ENCODE measurements around the gene ZNF407.

The ZNF407 gene

DNA sequence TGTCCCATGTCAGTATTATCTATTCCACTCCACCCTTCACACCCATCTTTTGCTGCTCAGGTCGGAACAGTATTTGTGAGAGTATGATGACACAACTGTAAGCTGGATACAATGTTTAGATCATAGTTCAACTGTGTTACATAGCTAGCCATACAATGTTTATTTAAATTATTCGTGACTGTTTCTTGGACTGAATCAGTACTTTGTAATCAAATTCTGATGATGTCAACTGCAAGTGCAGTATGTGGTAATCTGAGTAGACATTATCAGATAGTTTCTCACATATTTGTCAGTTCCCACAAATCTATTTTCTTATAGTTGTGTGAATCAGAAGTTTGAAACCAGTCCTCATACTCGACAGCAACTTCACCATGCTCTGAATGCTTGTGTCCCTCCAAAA lies 177.6 kb downstream of the ZNF407 start:
- in situ Hi-C loops (cut with HindIII; ENCODE audit: low sequenced_read_pairs), result no loop called here

- in situ Hi-C loops (cut with HindIII; ENCODE audit: low sequenced_read_pairs), result no loop called here
These were observed 180.6 kb downstream of the ZNF407 start for GRCh38 chr18:74778191-74778847.

DNA sequence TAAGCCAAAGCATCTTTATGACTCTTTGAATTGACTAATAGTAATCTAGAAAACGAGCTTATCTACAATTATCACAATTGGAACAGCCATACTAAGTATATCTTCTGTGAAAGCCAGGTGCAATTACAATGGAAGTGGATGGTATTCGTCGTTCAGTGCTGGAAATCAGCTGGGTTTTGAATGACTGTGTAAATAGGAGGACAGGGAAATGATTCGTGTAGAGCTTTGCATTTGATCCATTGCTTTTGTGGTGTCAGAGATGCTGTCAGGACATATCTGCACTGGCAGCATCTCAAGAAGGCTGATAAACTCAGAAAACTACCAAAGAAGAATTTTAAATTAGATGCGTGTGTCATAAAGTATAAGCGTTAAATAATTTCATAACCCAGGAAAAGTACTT lies 187.1 kb downstream of the ZNF407 start:
- in situ Hi-C loops (cut with HindIII; ENCODE audit: low sequenced_read_pairs), result no loop called here

- in situ Hi-C loops (cut with HindIII; ENCODE audit: low sequenced_read_pairs), result no loop called here
These were observed 188.0 kb downstream of the ZNF407 start for GRCh38 chr18:74785632-74786031.

DNA sequence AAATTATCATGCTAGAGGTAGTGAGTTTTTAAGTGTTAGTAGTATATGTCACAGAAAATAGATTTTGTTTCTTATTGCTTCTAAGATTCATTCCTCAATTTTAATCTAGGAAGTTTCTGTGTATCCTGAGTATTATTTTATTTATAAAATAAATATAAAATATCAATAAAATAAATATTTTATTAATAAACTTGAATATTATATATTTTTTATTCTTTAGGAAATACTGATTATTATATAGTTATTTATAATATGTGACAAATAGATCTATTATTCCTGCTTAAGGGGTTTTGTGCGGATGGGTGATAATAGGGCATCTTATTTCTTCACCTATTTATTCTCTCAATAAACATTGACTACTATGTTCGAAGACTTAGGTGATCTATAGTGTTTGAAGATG lies 191.0 kb downstream of the ZNF407 start:
- in situ Hi-C loops (cut with HindIII; ENCODE audit: low sequenced_read_pairs), result no loop called here

GRCh38 chr18:74789078-74789477 lies 191.4 kb downstream of the ZNF407 start:
- in situ Hi-C loops (cut with HindIII; ENCODE audit: low sequenced_read_pairs), result no loop called here

GRCh38 chr18:74790451-74790850 lies 192.8 kb downstream of the ZNF407 start:
- in situ Hi-C loops (cut with HindIII; ENCODE audit: low sequenced_read_pairs), result no loop called here

DNA sequence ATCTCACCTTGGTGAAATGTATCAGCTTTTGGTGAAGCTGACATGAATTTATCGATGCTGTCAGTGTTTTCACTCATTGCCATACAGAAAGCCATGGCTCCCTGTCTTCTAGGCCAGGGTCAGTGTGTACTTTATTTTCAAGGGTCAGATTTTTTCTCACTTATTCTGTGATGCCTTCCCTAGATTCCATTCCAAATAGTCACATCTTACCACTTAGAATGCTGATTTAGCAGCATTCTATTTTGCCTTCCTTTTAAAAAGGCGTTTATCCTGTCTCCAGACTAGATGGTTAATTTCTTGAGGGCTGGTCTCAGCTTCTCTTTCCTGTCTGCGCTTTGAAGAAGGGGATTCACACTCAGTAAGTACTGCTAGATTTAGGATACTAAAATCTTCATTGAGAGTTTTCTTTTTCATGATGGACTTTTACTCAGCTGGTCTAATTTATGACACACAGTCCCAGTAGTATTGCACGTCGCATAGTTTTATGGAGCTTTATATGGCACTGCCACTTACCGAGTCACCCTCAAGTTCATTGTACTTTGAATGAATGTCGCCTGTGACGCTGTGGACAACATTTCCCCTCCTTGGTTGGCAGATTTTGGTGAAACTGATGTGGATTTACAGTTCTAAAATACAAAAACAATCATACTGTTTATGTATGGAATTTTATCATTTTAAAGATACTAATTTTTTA lies 194.0 kb downstream of the ZNF407 start:
- in situ Hi-C loops (cut with HindIII; ENCODE audit: low sequenced_read_pairs), result no loop called here

- in situ Hi-C loops (cut with HindIII; ENCODE audit: low sequenced_read_pairs), result no loop called here
These were observed 196.1 kb downstream of the ZNF407 start for GRCh38 chr18:74793746-74794145.

DNA sequence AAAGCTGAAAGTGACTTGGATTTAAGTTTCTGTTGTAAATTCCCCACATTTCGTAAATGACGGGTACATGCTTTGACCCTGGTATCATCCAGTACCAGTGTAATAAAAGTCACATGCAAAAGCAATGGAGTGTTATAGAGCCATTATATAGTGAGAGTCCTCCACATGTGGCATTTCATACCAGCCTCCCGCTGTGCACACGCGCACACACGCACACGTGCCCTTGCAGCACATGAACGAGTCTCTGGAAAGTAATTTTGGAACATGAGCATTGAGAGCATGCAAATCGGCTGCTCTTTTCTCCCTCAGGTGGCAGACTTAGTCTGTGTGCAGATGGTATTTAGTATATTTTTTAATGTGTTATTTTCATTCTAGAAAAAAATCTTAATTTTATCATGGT lies 198.1 kb downstream of the ZNF407 start:
- in situ Hi-C loops (cut with HindIII; ENCODE audit: low sequenced_read_pairs), result loop anchor here (5.0 kb wide), 1 partner anchor 73 kb away; no protein-coding TSS in a partner anchor

- in situ Hi-C loops (cut with HindIII; ENCODE audit: low sequenced_read_pairs), result loop anchor here (5.0 kb wide), 1 partner anchor 74 kb away; no protein-coding TSS in a partner anchor
These were observed 198.5 kb downstream of the ZNF407 start for GRCh38 chr18:74796211-74796610.

- in situ Hi-C loops (cut with HindIII; ENCODE audit: low sequenced_read_pairs), result loop anchor here (5.0 kb wide), 1 partner anchor 75 kb away; no protein-coding TSS in a partner anchor
These were observed 199.3 kb downstream of the ZNF407 start for GRCh38 chr18:74796841-74797576.

GRCh38 chr18:74797577-74798151 lies 200.0 kb downstream of the ZNF407 start:
- in situ Hi-C loops (cut with HindIII; ENCODE audit: low sequenced_read_pairs), result loop anchor here (5.0 kb wide), 1 partner anchor 75 kb away; no protein-coding TSS in a partner anchor

DNA sequence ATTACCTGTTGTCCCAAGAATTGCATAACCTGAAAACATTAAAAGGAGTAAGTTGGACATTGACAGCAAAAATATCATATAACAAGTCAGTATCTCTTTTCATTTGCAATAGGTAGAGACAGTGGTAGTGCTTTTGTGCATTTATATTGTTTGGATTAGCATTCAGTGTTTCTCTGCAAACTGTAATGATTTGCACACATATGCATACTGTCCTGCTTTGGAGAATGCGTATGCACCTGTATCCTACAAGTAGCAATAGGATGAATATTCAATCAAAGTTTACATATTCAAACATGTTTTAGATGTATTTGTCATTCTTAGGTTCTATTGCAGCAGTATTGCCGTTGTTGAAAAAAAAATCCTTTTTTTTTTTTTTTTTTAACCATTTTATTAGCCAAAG lies 201.9 kb downstream of the ZNF407 start:
- in situ Hi-C loops (cut with HindIII; ENCODE audit: low sequenced_read_pairs), result loop anchor here (5.0 kb wide), 1 partner anchor 77 kb away; no protein-coding TSS in a partner anchor

DNA sequence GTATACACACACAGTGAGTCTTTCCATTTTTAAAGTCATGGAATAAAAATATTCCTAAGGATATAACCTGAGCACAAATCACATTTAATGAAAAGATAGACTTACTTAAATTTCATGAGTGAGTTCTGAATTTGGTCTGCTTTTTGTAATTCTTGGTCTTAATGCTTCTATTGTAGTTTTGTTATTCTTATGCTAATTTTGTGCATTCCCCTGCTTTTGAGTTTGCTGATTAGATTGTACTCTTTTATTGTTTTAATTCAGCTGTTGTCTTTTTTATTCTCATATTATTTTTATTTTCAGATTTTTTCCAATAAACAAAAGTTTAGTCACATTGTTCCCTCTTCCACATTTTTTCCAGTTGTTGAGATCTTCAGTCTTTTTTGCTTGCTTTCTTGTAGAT lies 202.4 kb downstream of the ZNF407 start:
- in situ Hi-C loops (cut with HindIII; ENCODE audit: low sequenced_read_pairs), result no loop called here

- in situ Hi-C loops (cut with HindIII; ENCODE audit: low sequenced_read_pairs), result no loop called here
These were observed 205.4 kb downstream of the ZNF407 start for GRCh38 chr18:74803117-74803516.

DNA sequence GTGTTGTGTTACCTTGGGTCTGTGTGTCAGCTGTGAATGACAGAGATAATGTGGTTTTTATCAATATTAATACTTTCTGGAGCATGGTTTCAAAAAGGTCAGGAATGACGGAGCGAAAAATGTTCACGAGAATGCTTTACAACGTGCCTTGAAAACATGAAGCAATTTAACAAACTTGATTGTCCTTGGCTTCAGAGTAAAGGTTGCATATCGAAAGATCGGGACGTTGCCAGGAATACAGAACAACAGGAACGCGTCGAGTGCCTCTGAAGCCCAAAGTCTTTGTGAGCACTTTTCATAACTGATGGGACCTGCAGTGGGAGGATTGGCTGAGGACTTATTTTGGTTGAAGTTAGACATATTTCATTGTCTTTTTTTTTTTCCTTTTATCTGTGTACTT lies 206.1 kb downstream of the ZNF407 start:
- in situ Hi-C loops (cut with HindIII; ENCODE audit: low sequenced_read_pairs), result no loop called here

DNA sequence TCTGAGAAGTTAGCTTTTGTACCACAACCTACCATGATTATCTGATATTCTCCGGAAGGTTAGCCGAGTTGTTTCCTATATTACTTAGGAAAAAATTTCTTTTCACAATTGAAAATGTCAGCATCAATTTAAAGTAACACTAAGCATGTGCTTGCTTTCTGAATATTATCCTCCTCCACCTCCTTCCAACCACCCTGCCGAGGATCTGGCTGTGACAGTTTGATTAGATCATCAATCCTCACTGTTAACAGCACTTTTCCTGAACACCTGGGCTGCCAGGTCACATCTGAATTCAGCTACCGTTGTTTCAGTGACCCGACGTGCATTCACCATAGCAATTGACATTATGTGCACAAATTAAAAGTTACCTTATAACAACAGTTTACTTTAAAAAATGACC lies 207.0 kb downstream of the ZNF407 start:
- in situ Hi-C loops (cut with HindIII; ENCODE audit: low sequenced_read_pairs), result no loop called here

GRCh38 chr18:74806073-74806472 lies 208.4 kb downstream of the ZNF407 start:
- in situ Hi-C loops (cut with HindIII; ENCODE audit: low sequenced_read_pairs), result no loop called here

DNA sequence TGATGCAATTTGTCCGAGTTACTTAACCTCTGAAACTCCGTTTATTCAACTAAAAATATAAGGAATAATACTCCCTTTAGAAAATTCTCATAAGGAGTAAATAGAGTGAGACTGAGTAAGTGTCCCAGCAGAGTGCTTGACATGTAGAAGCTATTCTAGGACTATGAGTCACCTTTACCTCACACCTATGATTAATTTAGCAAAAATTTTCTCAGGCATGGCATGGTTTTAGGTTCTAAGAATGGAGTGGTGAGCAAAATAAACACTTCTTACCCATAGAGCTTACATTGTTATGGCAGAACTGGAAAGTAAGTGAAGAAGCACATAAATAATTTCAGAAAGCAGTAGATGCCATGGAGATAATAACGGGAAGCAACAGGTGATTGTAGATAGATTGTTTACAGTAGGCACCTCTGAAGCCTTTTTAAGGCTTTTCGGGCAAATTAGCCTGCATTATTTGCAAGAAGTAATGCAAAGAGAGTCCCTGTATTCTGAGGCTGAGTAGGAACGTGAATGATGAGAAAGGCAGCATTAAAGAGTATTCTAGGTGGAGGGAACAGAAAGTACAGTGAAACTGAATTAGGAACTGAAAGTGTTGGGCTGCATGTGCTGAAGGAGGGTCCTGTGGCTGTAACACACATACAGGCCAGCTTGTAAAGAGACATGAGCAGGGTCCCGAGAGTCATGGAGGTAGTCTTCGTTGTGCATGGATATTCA lies 209.2 kb downstream of the ZNF407 start:
- in situ Hi-C loops (cut with HindIII; ENCODE audit: low sequenced_read_pairs), result no loop called here

DNA sequence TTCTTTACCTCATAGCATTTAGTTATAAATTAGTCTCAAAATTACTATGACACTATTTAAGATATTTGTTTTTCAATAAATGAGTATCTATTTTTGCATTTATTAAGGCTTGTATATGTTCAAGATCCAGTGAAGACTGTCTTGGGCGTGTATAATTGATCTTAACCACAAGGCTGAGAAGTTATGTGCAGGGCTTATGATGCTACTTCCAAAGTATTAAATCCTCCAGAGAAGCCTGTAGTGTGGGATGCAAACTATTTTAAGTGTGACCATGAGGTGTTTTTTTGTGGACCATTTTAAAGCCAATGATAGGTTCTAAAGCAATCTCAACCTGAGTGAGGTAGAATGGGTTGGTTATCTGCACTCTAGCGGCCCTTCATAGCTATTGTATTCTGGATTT lies 219.9 kb downstream of the ZNF407 start:
- in situ Hi-C loops (cut with HindIII; ENCODE audit: low sequenced_read_pairs), result no loop called here
